Measurements from ENCODE around the gene AFAP1. TPM values are rescaled to one million over a fixed set of nuclear protein-coding genes. Genes with fewer than 3 reads are reported as not detected.

The AFAP1 gene
- total and polyA plus RNA-seq, 2 of the 4 experiments (the other 2 are of a cell fraction) = 48.2 to 80.9 TPM

GRCh38 chr4:7901311-7901885, 38.3 kb downstream of the AFAP1 start:
- Histone ChIP-seq H3K56ac (ENCODE audit: extremely low read depth, insufficient read depth, low read length) (no peak overlapping the region), H3K9me1 (ENCODE audit: insufficient read depth, low read length) (peaks cover 33% of the 10 kb centered on the region), H2BK20ac (ENCODE audit: low read depth, low read length) (no peak overlapping the region), H3K4me1 (ENCODE audit: control insufficient read depth, insufficient read depth, low read length) (peaks cover 37% of the 10 kb centered on the region), H3K9ac (ENCODE audit: low read depth, low read length) (peak overlapping the region; percentile 35), H3K36me3 (ENCODE audit: control insufficient read depth, insufficient read depth, low read length) (0 out of 2 replicates have a peak, but pooled peaks cover under 1% of the 10 kb centered on the region), H2AFZ (replicated peaks; ENCODE audit: low read length, poor library complexity) (no peak overlapping the region), H2BK15ac (ENCODE audit: low read depth, low read length) (peak overlapping the region; percentile 9; the same call in 1 of the 3 replicates), H3K18ac (ENCODE audit: low read depth, low read length) (no peak overlapping the region), H3K27me3 (ENCODE audit: control insufficient read depth, insufficient read depth, low read length) (no peaks in the 10 kb centered on the region), H3K4me2 (ENCODE audit: low read depth, low read length) (0 out of 2 replicates have a peak overlapping the region, but pooled peaks have one; percentile 13), H4K20me1 (ENCODE audit: insufficient read depth, low read length) (peaks cover 70% of the 10 kb centered on the region), H3K4me3 (ENCODE audit: insufficient read depth, low read depth, low read length) (no peak overlapping the region), H4K8ac (ENCODE audit: low read depth in 2 of 2, low read length in 2 of 2) (peak overlapping the region in 1 of 2 experiments; percentile 41; a peak in 1 of 4 replicates), H3K4ac (ENCODE audit: low read depth, low read length) (peak overlapping the region; percentile 58; the same call in 1 of the 2 replicates), H2BK5ac (ENCODE audit: low read depth, low read length, poor library complexity, severe bottlenecking) (peak overlapping the region; percentile 49), H3K27ac (ENCODE audit: insufficient read depth, low read length) (no peak overlapping the region), H2AK5ac (ENCODE audit: low read depth, low read length) (peak overlapping the region; percentile 83; the same call in 1 of the 2 replicates), H3K23ac (ENCODE audit: low read depth, low read length) (peak overlapping the region; percentile 34; the same call in 1 of the 2 replicates), H4K91ac (ENCODE audit: insufficient read depth, low read depth, low read length) (no peak overlapping the region), H4K5ac (ENCODE audit: low read depth, low read length) (0 out of 2 replicates have a peak overlapping the region, but pooled peaks have one; percentile 42), H2AK9ac (replicated peaks; ENCODE audit: low read depth, low read length, poor library complexity) (no peak overlapping the region), H3K79me1 (ENCODE audit: low read depth in 1 of 2, low read length in 2 of 2) (peaks cover 0 to 76% of the 10 kb centered on the region in 2 experiments; a peak in 3 of 4 replicates), H3K14ac (replicated peaks; ENCODE audit: low read depth, low read length) (0 out of 2 replicates have a peak overlapping the region, but pooled peaks have one; percentile 41), H3K9me3 (ENCODE audit: control insufficient read depth, insufficient read depth, low read length) (no peaks in the 10 kb centered on the region), H2BK120ac (ENCODE audit: low read depth, low read length) (no peak overlapping the region)
- intact Hi-C loops (cut with micrococcal nuclease) = no loop called here
- WGBS, 2 experiments (ENCODE audit: extremely low coverage in 2 of 2, insufficient read length in 1 of 2) = 88% methylated on average over 6 of the region's 13 CpGs; no CpG with 5 or more reads in 1 of the 2 experiments
- CTCF ChIA-PET = interaction anchor here (1.1 kb wide), 1 partner anchor 57 kb away, joined by 4 read pairs; no protein-coding TSS in a partner anchor
- DNase-seq (no peak), ATAC-seq (ENCODE audit: low read depth) (no peak)
- POLR2A ChIA-PET (ENCODE audit: unreplicated experiment) = no interaction called here
- dilution Hi-C loops (cut with HindIII; ENCODE audit: low sequenced_read_pairs, unreplicated experiment) = no loop called here
- no TSS peak for BruUV-seq (replicated peaks)
- TF ChIP-seq MAFK (IDR thresholded peaks at IDR 0.05; ENCODE audit: low read depth, low read length) (0 out of 2 replicates have a peak, but pooled peaks have one; percentile 23), RCOR1 (IDR thresholded peaks at IDR 0.05; ENCODE audit: insufficient replicate concordance, low read length) (no peak)
- in situ Hi-C loops (cut with MboI; ENCODE audit: low sequenced_read_pairs) = no loop called here

Data from IMR-90 (cell line).